ENCODE results near the gene GORASP2.

DNA sequence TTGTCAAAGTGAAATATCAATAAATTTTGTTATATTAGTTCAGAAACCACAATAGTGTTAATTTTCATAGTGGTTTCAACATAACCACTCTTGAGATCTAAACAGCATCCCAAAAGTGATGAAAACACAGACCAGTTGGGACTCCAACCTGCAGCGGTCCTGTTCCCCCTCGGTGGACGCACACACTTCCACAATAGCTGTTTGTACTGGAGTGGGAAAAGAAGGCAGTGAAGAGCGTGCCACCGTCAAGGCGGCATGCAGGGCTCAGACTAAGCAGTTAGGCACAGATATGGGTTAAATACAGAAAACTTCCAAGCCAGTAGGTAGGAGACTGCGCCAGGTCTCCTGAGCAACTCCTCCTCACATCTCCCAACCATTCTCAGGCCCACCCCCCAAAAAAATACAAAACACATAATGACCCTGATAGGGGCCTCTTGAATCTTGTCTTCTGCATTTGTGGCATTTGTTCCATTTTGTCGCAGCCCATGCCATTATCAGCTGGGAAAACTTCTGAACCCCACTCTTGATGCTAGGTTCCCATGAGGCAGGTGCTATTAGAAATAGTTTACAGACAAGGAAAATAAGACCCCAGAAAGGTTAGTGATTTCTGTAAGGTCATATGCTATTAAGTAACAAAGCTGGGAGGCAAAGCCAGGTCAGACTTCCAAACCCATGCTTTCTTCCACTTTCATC, 57.7 kb downstream of the GORASP2 start:
- no peak for TF ChIP-seq RAD21 (IDR thresholded peaks at IDR 0.05; ENCODE audit: low read length)
- TF ChIP-seq, protein P1, sequence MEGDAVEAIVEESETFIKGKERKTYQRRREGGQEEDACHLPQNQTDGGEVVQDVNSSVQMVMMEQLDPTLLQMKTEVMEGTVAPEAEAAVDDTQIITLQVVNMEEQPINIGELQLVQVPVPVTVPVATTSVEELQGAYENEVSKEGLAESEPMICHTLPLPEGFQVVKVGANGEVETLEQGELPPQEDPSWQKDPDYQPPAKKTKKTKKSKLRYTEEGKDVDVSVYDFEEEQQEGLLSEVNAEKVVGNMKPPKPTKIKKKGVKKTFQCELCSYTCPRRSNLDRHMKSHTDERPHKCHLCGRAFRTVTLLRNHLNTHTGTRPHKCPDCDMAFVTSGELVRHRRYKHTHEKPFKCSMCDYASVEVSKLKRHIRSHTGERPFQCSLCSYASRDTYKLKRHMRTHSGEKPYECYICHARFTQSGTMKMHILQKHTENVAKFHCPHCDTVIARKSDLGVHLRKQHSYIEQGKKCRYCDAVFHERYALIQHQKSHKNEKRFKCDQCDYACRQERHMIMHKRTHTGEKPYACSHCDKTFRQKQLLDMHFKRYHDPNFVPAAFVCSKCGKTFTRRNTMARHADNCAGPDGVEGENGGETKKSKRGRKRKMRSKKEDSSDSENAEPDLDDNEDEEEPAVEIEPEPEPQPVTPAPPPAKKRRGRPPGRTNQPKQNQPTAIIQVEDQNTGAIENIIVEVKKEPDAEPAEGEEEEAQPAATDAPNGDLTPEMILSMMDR (conservative IDR thresholded peaks at IDR 0.05; ENCODE audit: low read depth, low read length) = no peak
- TF ChIP-seq POLR2A (IDR thresholded peaks at IDR 0.05; ENCODE audit: low read depth, low read length) = no peak
- no peak for TF ChIP-seq MXI1 (IDR thresholded peaks at IDR 0.05; ENCODE audit: borderline replicate concordance, low read depth, low read length)
- no peak for TF ChIP-seq CHD1 (IDR thresholded peaks at IDR 0.05; ENCODE audit: low read depth, low read length)
